Measurements from ENCODE around the gene MGAT1.

The MGAT1 gene

GRCh38 chr5:180820788-180821321, 18.2 kb upstream of the MGAT1 start:
- Histone ChIP-seq H3K27me3 (ENCODE audit: insufficient read depth, low read length) (no peaks in the 10 kb centered on the region), H4K20me1 (ENCODE audit: insufficient read depth, low read length) (no peaks in the 10 kb centered on the region), H3K79me2 (ENCODE audit: insufficient read depth, low read length) (no peaks in the 10 kb centered on the region), H3K4me1 (ENCODE audit: insufficient read depth, low read length, severe bottlenecking) (peaks cover 45% of the 10 kb centered on the region), H2AFZ (ENCODE audit: low read length) (no peak overlapping the region), H3K27ac (ENCODE audit: low read depth, low read length, poor library complexity, severe bottlenecking) (peak overlapping the region; percentile 70), H3K9me3 (ENCODE audit: low read length) (no peaks in the 10 kb centered on the region), H3K36me3 (ENCODE audit: insufficient read depth, low read length) (no peaks in the 10 kb centered on the region), H3K9ac (ENCODE audit: low read length) (no peak overlapping the region), H3K4me3 (ENCODE audit: low read depth, low read length, poor library complexity, severe bottlenecking) (no peak overlapping the region), H3K4me2 (ENCODE audit: low read length) (peak overlapping the region; percentile 51; the same call in 1 of the 2 replicates), H3K9me2 (ENCODE audit: low read depth, low read length) (no peaks in the 10 kb centered on the region), H3F3A (ENCODE audit: insufficient read depth, low read length) (no peaks in the 10 kb centered on the region)
- TF ChIP-seq EZH2 (IDR thresholded peaks at IDR 0.05; ENCODE audit: borderline replicate concordance, low read length): no peak
- TF ChIP-seq, protein P1, sequence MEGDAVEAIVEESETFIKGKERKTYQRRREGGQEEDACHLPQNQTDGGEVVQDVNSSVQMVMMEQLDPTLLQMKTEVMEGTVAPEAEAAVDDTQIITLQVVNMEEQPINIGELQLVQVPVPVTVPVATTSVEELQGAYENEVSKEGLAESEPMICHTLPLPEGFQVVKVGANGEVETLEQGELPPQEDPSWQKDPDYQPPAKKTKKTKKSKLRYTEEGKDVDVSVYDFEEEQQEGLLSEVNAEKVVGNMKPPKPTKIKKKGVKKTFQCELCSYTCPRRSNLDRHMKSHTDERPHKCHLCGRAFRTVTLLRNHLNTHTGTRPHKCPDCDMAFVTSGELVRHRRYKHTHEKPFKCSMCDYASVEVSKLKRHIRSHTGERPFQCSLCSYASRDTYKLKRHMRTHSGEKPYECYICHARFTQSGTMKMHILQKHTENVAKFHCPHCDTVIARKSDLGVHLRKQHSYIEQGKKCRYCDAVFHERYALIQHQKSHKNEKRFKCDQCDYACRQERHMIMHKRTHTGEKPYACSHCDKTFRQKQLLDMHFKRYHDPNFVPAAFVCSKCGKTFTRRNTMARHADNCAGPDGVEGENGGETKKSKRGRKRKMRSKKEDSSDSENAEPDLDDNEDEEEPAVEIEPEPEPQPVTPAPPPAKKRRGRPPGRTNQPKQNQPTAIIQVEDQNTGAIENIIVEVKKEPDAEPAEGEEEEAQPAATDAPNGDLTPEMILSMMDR (IDR thresholded peaks at IDR 0.05; ENCODE audit: low read length): no peak

- Histone ChIP-seq H2AFZ (ENCODE audit: low read length) (no peak overlapping the region), H4K20me1 (ENCODE audit: insufficient read depth, low read length) (no peaks in the 10 kb centered on the region), H3K4me2 (ENCODE audit: low read length) (no peak overlapping the region)
These were observed 16.2 kb upstream of the MGAT1 start for GRCh38 chr5:180818677-180819341.

GRCh38 chr5:180817893-180818674, 15.5 kb upstream of the MGAT1 start:
- Histone ChIP-seq H3K9ac (ENCODE audit: low read length) (no peak overlapping the region), H3K9me3 (ENCODE audit: low read length) (no peaks in the 10 kb centered on the region), H3K4me3 (ENCODE audit: low read depth, low read length, poor library complexity, severe bottlenecking) (no peak overlapping the region), H3K4me2 (ENCODE audit: low read length) (peak overlapping the region; percentile 8; the same call in 1 of the 2 replicates), H3K27ac (ENCODE audit: low read depth, low read length, poor library complexity, severe bottlenecking) (peak overlapping the region; percentile 78), H2AFZ (ENCODE audit: low read length) (no peak overlapping the region), H3K9me2 (ENCODE audit: low read depth, low read length) (no peaks in the 10 kb centered on the region), H4K20me1 (ENCODE audit: insufficient read depth, low read length) (no peaks in the 10 kb centered on the region), H3K27me3 (ENCODE audit: insufficient read depth, low read length) (no peaks in the 10 kb centered on the region), H3F3A (ENCODE audit: insufficient read depth, low read length) (no peaks in the 10 kb centered on the region), H3K79me2 (ENCODE audit: insufficient read depth, low read length) (no peaks in the 10 kb centered on the region), H3K4me1 (ENCODE audit: insufficient read depth, low read length, severe bottlenecking) (peaks cover 57% of the 10 kb centered on the region), H3K36me3 (ENCODE audit: insufficient read depth, low read length) (no peaks in the 10 kb centered on the region)
- TF ChIP-seq, protein P1 (IDR thresholded peaks at IDR 0.05; ENCODE audit: low read length): no peak

More at GRCh38 chr5:180818677-180819341, 16.2 kb upstream of the MGAT1 start:
- no peaks in the 10 kb centered on the region for H3F3A ChIP-seq (ENCODE audit: insufficient read depth, low read length)
- H3K79me2 ChIP-seq (ENCODE audit: insufficient read depth, low read length): no peaks in the 10 kb centered on the region
- H3K9me3 ChIP-seq (ENCODE audit: low read length): no peaks in the 10 kb centered on the region
- no peaks in the 10 kb centered on the region for H3K27me3 ChIP-seq (ENCODE audit: insufficient read depth, low read length)
- no peaks in the 10 kb centered on the region for H3K36me3 ChIP-seq (ENCODE audit: insufficient read depth, low read length)
- H3K27ac ChIP-seq (ENCODE audit: low read depth, low read length, poor library complexity, severe bottlenecking): peak overlapping the region; percentile 78
- no peak overlapping the region for H3K9ac ChIP-seq (ENCODE audit: low read length)
- H3K9me2 ChIP-seq (ENCODE audit: low read depth, low read length): no peaks in the 10 kb centered on the region
- no peak overlapping the region for H3K4me3 ChIP-seq (ENCODE audit: low read depth, low read length, poor library complexity, severe bottlenecking)
- no peak for TF ChIP-seq EZH2 (IDR thresholded peaks at IDR 0.05; ENCODE audit: borderline replicate concordance, low read length)
- TF ChIP-seq, protein P1 (IDR thresholded peaks at IDR 0.05; ENCODE audit: low read length): no peak
- H3K4me1 ChIP-seq (ENCODE audit: insufficient read depth, low read length, severe bottlenecking): peaks cover 50% of the 10 kb centered on the region

All from OCI-LY1 (cell line).